ENCODE measurements around the gene JAG2. TPM values are rescaled to one million over a fixed set of nuclear protein-coding genes. Genes with fewer than 3 reads are reported as not detected.

The JAG2 gene
- total RNA-seq, 1 experiment from 2014 or later = 85.9 TPM

GRCh38 chr14:105159344-105159743, 9.2 kb downstream of the JAG2 start:
- H3K79me2 ChIP-seq (ENCODE audit: insufficient read depth, low read length) = peaks cover 64% of the 10 kb centered on the region
- RAD21 ChIA-PET (ENCODE audit: low non-redundant PET in 1 of 2, low total read pairs in 2 of 2, uncharacterized antibody in 2 of 2, unreplicated experiment in 2 of 2) = no interaction called here

More at GRCh38 chr14:105159344-105159743, 9.2 kb downstream of the JAG2 start:
- no peak overlapping the region for H3K9ac ChIP-seq (ENCODE audit: low read length)
- H3K9me3 ChIP-seq (ENCODE audit: control insufficient read depth in 1 of 2, insufficient read depth in 1 of 2, low read depth in 1 of 2, low read length in 2 of 2) = no peaks in the 10 kb centered on the region
- no peak overlapping the region for H3K27ac ChIP-seq (ENCODE audit: low read depth, low read length)
- H3K9me2 ChIP-seq (ENCODE audit: insufficient read depth) = no peaks in the 10 kb centered on the region
- ChIA-PET POLR2A (no interaction called here), CTCF (interaction anchor here (1.3 kb wide), 1 partner anchor 10 kb away, joined by 4 read pairs; no protein-coding TSS in a partner anchor)
- ATAC-seq (0 out of 2 replicates have a peak, but pooled peaks have one; percentile 5), DNase-seq (ENCODE audit: low read depth, low spot score) (no peak)
- no peak overlapping the region for H3K4me2 ChIP-seq (ENCODE audit: low read length)
- no peak for TF ChIP-seq ZNF274 (IDR thresholded peaks at IDR 0.05; ENCODE audit: low read depth, low read length)
- TF ChIP-seq EZH2phosphoT487 (IDR thresholded peaks at IDR 0.05; ENCODE audit: borderline replicate concordance) = no peak
- no peak for TF ChIP-seq ELF1 (IDR thresholded peaks at IDR 0.05; ENCODE audit: borderline replicate concordance, low read depth)
- no peak for TF ChIP-seq REST (IDR thresholded peaks at IDR 0.05; ENCODE audit: low read depth)
- no peak for TF ChIP-seq CBX3 (IDR thresholded peaks at IDR 0.05; ENCODE audit: low read depth)
- TF ChIP-seq ZFX (IDR thresholded peaks at IDR 0.05) = no peak
- TF ChIP-seq MAX (IDR thresholded peaks at IDR 0.05) = no peak
- no peak for TF ChIP-seq TCF7L2 (IDR thresholded peaks at IDR 0.05; ENCODE audit: borderline replicate concordance, extremely low read depth, insufficient read depth, insufficient read length)
- TF ChIP-seq ATF3 (IDR thresholded peaks at IDR 0.05) = no peak
- no peak for TF ChIP-seq CTCF (IDR thresholded peaks at IDR 0.05 in 2 of 3, conservative IDR thresholded peaks at IDR 0.05 in 1 of 3; ENCODE audit: borderline replicate concordance in 1 of 3, insufficient read depth in 1 of 3, low read depth in 2 of 3, low read length in 2 of 3)
- no peak for TF ChIP-seq JUND (IDR thresholded peaks at IDR 0.05)
- no peak for TF ChIP-seq SIN3A (IDR thresholded peaks at IDR 0.05; ENCODE audit: low read depth)
- intact Hi-C loops (cut with micrococcal nuclease) = no loop called here
- no peaks in the 10 kb centered on the region for H3K27me3 ChIP-seq (ENCODE audit: insufficient read depth, low read length)
- H2AFZ ChIP-seq (ENCODE audit: low read depth, low read length, poor library complexity, severe bottlenecking) = no peak overlapping the region
- no peak overlapping the region for H3K4me3 ChIP-seq (replicated peaks in 1 of 2; ENCODE audit: low read depth in 1 of 2, low read length in 2 of 2)
- H4K20me1 ChIP-seq (ENCODE audit: insufficient read depth) = no peaks in the 10 kb centered on the region
- no TSS peak for BruUV-seq (replicated peaks)
- H3K4me1 ChIP-seq (ENCODE audit: control insufficient read depth in 1 of 2, insufficient read depth in 2 of 2, low read length in 2 of 2) = peaks cover under 1 to 15% of the 10 kb centered on the region in 2 experiments; a peak in 2 of 4 replicates
- H3K36me3 ChIP-seq (ENCODE audit: control insufficient read depth in 1 of 2, insufficient read depth in 2 of 2, low read length in 2 of 2) = 0 out of 4 replicates have a peak, but pooled peaks cover 2 to 3% of the 10 kb centered on the region in 2 experiments
